GM06990 (cell line): ENCODE measurements around the gene TCP11.

Experiments used
- DNase-seq: peaks from one replicate; pipeline ENCODE4 v3.0.0-alpha.2; 2011; ENCODE audit not compliant: insufficient read length; ENCODE audit errors: extremely low read depth
- H3K27me3 ChIP-seq: replicated peaks from 2 replicates; pipeline ENCODE4 v1.6.0; 2011; ENCODE audit warnings: low read length; ENCODE audit not compliant: control insufficient read depth, insufficient read depth
- H3K36me3 ChIP-seq: 2 replicates; pipeline ENCODE4 v1.5.1; 2011; ENCODE audit warnings: low read length; ENCODE audit not compliant: control insufficient read depth, insufficient read depth
- H3K4me3 ChIP-seq: replicated peaks from 2 replicates; pipeline ENCODE4 v1.5.1; 2011; ENCODE audit warnings: low read depth, mild to moderate bottlenecking, control low read depth, low read length
- TF ChIP-seq, protein P1 (sequence below): IDR thresholded peaks from 2 replicates; pipeline ENCODE4 v1.5.1; 2011; ENCODE audit warnings: low read length, control low read depth, mild to moderate bottlenecking, inconsistent platforms; ENCODE audit not compliant: insufficient read depth, poor library complexity, severe bottlenecking

The TCP11 gene

GRCh38 chr6:35141007-35141655, at the start of gene TCP11:
TCP11 (minus strand) TSS chr6:35141339; CDS start chr6:35140870, 469 bp downstream.
- no peaks in the 10 kb centered on the region for H3K36me3 ChIP-seq
- no peaks in the 10 kb centered on the region for H3K27me3 ChIP-seq
- DNase-seq, result peak; percentile 51
- TF ChIP-seq, protein P1, sequence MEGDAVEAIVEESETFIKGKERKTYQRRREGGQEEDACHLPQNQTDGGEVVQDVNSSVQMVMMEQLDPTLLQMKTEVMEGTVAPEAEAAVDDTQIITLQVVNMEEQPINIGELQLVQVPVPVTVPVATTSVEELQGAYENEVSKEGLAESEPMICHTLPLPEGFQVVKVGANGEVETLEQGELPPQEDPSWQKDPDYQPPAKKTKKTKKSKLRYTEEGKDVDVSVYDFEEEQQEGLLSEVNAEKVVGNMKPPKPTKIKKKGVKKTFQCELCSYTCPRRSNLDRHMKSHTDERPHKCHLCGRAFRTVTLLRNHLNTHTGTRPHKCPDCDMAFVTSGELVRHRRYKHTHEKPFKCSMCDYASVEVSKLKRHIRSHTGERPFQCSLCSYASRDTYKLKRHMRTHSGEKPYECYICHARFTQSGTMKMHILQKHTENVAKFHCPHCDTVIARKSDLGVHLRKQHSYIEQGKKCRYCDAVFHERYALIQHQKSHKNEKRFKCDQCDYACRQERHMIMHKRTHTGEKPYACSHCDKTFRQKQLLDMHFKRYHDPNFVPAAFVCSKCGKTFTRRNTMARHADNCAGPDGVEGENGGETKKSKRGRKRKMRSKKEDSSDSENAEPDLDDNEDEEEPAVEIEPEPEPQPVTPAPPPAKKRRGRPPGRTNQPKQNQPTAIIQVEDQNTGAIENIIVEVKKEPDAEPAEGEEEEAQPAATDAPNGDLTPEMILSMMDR, result no peak
- H3K4me3 ChIP-seq, result peak within 1 kb of the TSS; percentile 31

DNA sequence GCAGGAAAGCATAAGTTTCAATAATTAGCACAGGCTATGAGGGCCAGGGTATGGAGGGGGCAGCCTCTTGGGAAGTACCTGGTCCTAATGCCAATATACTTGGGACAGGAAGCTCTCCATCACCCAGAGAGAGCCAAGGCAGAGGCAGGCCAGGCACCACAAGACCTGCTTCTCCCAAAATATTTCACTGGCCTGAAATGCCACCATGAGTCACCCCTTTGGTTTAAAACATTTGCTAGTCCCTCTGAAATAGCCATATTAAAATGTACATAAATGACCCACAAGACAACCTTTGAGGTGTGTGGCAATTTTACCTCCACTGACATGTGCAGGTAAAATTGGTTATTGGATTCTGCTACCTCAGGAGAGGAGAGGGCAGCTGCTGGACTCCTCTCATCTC, 49.2 kb upstream of the TCP11 start:
- Histone ChIP-seq H3K36me3 (no peaks in the 10 kb centered on the region), H3K27me3 (no peaks in the 10 kb centered on the region), H3K4me3 (no peak overlapping the region)
- DNase-seq, result no peak
- TF ChIP-seq, protein P1, result no peak

GRCh38 chr6:35188886-35189285, 47.7 kb upstream of the TCP11 start:
- no peak overlapping the region for H3K4me3 ChIP-seq
- no peaks in the 10 kb centered on the region for H3K36me3 ChIP-seq
- no peak for DNase-seq
- H3K27me3 ChIP-seq, result no peaks in the 10 kb centered on the region
- TF ChIP-seq, protein P1, result no peak

GRCh38 chr6:35186571-35186970, 45.4 kb upstream of the TCP11 start:
- H3K4me3 ChIP-seq, result no peak overlapping the region
- TF ChIP-seq, protein P1, result no peak
- no peaks in the 10 kb centered on the region for H3K36me3 ChIP-seq
- no peaks in the 10 kb centered on the region for H3K27me3 ChIP-seq
- DNase-seq, result no peak

DNA sequence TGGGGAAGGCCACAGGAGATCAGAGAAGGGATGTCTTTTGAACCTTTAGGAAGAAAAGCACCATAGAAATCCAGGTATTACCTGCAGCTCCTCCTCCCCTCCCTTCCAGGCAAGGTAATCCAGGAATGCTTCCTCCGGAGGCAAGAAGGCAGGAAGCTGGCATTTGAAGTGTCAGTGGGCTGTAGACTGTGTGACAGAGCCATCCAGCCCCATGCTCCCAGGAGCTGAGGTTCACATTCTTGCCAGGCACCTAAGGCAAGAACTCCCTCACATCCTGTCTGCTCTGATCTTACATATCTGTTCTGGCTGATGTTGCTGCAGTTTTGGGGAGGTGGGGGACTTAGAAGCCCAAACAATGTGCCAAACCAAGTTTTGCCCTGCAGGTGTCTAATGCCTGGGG, 44.8 kb upstream of the TCP11 start:
- no peak for DNase-seq
- Histone ChIP-seq H3K27me3 (no peaks in the 10 kb centered on the region), H3K4me3 (no peak overlapping the region), H3K36me3 (no peaks in the 10 kb centered on the region)
- TF ChIP-seq, protein P1, result no peak

- H3K4me3 ChIP-seq, result no peak overlapping the region
- H3K27me3 ChIP-seq, result no peaks in the 10 kb centered on the region
- TF ChIP-seq, protein P1, result no peak
- no peaks in the 10 kb centered on the region for H3K36me3 ChIP-seq
- no peak for DNase-seq
These were observed 44.2 kb upstream of the TCP11 start for GRCh38 chr6:35185302-35185681.
